PC-9 (cell line): ENCODE data around the gene RGL1. TPM values are rescaled to one million over a fixed set of nuclear protein-coding genes. Genes with fewer than 3 reads are reported as not detected.

Source experiments
- BruUV-seq: library from RNA; stranded (reverse); fragments of 400-500 nt; replicated peaks from 2 replicates; lab custom pipeline; 2021; lab: Mats Ljungman, UMichigan
- CTCF ChIA-PET: fragments of 300-600 bp; sonication (Branson Sonifier 250); formaldehyde crosslinking; loops from one replicate; lab custom pipeline; 2022; ENCODE audit warnings: antibody characterized with exemption; lab: Charles Lee
- POLR2A ChIA-PET: fragments of 300-600 bp; sonication (Branson Sonifier 250); formaldehyde crosslinking; loops from one replicate; lab custom pipeline; 2022; ENCODE audit warnings: antibody characterized with exemption; ENCODE audit not compliant: unreplicated experiment; lab: Charles Lee
- DNase-seq, 2 experiments: peaks; one replicate each; pipeline versions ENCODE4 v3.0.0 to v3.0.0-alpha.2; 2015 to 2022; ENCODE audit warnings: mixed read lengths in 1 of 2
- H2AFZ ChIP-seq: fragments of 200-600 bp; sonication (generic); 2 replicates; pipeline ENCODE4 v1.8.1; 2017; ENCODE audit warnings: antibody characterized with exemption
- H3F3A ChIP-seq: fragments of 200-600 bp; sonication (generic); 2 replicates; pipeline ENCODE4 v1.8.1; 2017; ENCODE audit warnings: antibody characterized with exemption, mild to moderate bottlenecking, low read depth; ENCODE audit not compliant: insufficient read depth
- H3K27ac ChIP-seq: fragments of 200-600 bp; sonication (generic); 2 replicates; pipeline ENCODE4 v1.6.1; 2016; ENCODE audit warnings: mixed run types
- H3K27me3 ChIP-seq: fragments of 200-600 bp; sonication (generic); 2 replicates; pipeline ENCODE4 v1.6.1; 2016; ENCODE audit warnings: low read depth, mixed run types; ENCODE audit not compliant: insufficient read depth
- H3K36me3 ChIP-seq: fragments of 200-600 bp; sonication (generic); 2 replicates; pipeline ENCODE4 v1.6.1; 2016; ENCODE audit warnings: low read depth, mixed run types
- H3K4me1 ChIP-seq: fragments of 200-600 bp; sonication (generic); replicated peaks from 2 replicates; pipeline ENCODE4 v1.6.1; 2016; ENCODE audit warnings: mixed run types; ENCODE audit not compliant: insufficient read depth
- H3K4me2 ChIP-seq: fragments of 200-600 bp; sonication (generic); 2 replicates; pipeline ENCODE4 v1.6.1; 2017; ENCODE audit warnings: mixed run types
- H3K4me3 ChIP-seq: fragments of 200-600 bp; sonication (generic); 2 replicates; pipeline ENCODE4 v1.6.1; 2016; ENCODE audit warnings: mixed run types
- H3K79me2 ChIP-seq: fragments of 200-600 bp; sonication (generic); 2 replicates; pipeline ENCODE4 v1.6.1; 2017; ENCODE audit warnings: low read depth, mixed run types
- H3K9me2 ChIP-seq: fragments of 200-600 bp; sonication (generic); 2 replicates; pipeline ENCODE4 v1.8.1; 2017; ENCODE audit warnings: mild to moderate bottlenecking; ENCODE audit not compliant: insufficient read depth
- H3K9me3 ChIP-seq: fragments of 200-600 bp; sonication (generic); 2 replicates; pipeline ENCODE4 v1.8.1; 2016; ENCODE audit warnings: low read depth; ENCODE audit not compliant: insufficient read depth
- H4K20me1 ChIP-seq: fragments of 200-600 bp; sonication (generic); 2 replicates; pipeline ENCODE4 v1.8.1; 2017; ENCODE audit not compliant: insufficient read depth
- CTCF ChIP-seq: fragments of 200-600 bp; sonication (generic); conservative IDR thresholded peaks from 2 replicates; pipeline ENCODE4 v1.6.1; 2017; ENCODE audit warnings: mixed run types, antibody characterized with exemption, mild to moderate bottlenecking, moderate library complexity
- EZH2 ChIP-seq: fragments of 200-600 bp; sonication (generic); IDR thresholded peaks from 2 replicates; pipeline ENCODE4 v1.8.0; 2017; ENCODE audit warnings: antibody characterized with exemption, low read depth
- intact Hi-C: fragments of 100-400 bp; cut with micrococcal nuclease; formaldehyde crosslinking; loops from one replicate; pipeline ENCODE4 v1.10.0; 2022; ENCODE audit not compliant: unreplicated experiment
- total RNA-seq: library from RNA; stranded (reverse); gene quantifications from 2 replicates; pipeline ENCODE4 v1.2.3, GENCODE V29; 2021

RGL1 gene
- total RNA-seq, 1 experiment from 2014 or later, result 2.6 TPM

GRCh38 chr1:183894290-183894565, 89.3 kb downstream of the RGL1 start:
- DNase-seq, result no peak
- Histone ChIP-seq H3K9me2 (no peaks in the 10 kb centered on the region), H3K4me1 (peaks cover 45% of the 10 kb centered on the region), H4K20me1 (no peaks in the 10 kb centered on the region), H3K27me3 (no peaks in the 10 kb centered on the region), H3K27ac (no peak overlapping the region), H3K9me3 (no peaks in the 10 kb centered on the region; the same call in 1 of the 2 replicates), H2AFZ (no peak overlapping the region), H3K79me2 (no peaks in the 10 kb centered on the region), H3K36me3 (peaks cover 4% of the 10 kb centered on the region; the same call in 1 of the 2 replicates), H3K4me3 (no peak overlapping the region), H3F3A (peaks cover 19% of the 10 kb centered on the region; the same call in 1 of the 2 replicates), H3K4me2 (no peak overlapping the region)
- CTCF ChIA-PET, result no interaction called here
- no peak for TF ChIP-seq EZH2
- TF ChIP-seq CTCF, result no peak
- BruUV-seq, result no TSS peak
- POLR2A ChIA-PET, result no interaction called here
- intact Hi-C loops, result no loop called here

- Histone ChIP-seq H3K9me3 (no peaks in the 10 kb centered on the region; the same call in 1 of the 2 replicates), H2AFZ (no peak overlapping the region), H3K79me2 (no peaks in the 10 kb centered on the region), H3K4me2 (no peak overlapping the region), H4K20me1 (no peaks in the 10 kb centered on the region), H3K27ac (no peak overlapping the region), H3F3A (peaks cover 18% of the 10 kb centered on the region; the same call in 1 of the 2 replicates), H3K9me2 (no peaks in the 10 kb centered on the region), H3K4me3 (no peak overlapping the region), H3K27me3 (no peaks in the 10 kb centered on the region), H3K4me1 (peaks cover 30% of the 10 kb centered on the region), H3K36me3 (no peaks in the 10 kb centered on the region; the same call in 1 of the 2 replicates)
- TF ChIP-seq EZH2 (no peak), CTCF (no peak)
- POLR2A ChIA-PET, result no interaction called here
- BruUV-seq, result no TSS peak
- intact Hi-C loops, result no loop called here
- CTCF ChIA-PET, result no interaction called here
- no peak for DNase-seq
These were observed 91.6 kb downstream of the RGL1 start for GRCh38 chr1:183896466-183897048.

DNA sequence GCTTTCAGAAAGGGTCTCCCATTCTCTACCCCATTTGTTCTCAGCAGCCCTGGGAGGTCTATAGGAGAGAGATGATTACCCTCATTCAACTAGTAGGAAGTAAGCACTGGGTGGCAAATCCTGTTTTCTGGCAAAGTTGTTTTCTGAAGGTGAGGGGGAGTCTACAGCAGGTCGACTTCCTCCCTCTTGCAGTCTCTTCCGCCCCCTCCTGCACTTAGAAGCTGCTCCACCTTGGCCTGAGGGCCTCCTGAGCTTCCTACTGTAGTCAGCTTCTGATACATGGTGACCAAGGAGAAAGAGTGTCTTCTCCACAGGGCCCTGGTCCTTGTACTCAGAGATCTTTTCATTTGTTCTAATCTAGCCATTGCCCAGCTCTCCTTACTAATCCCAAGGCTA, 93.1 kb downstream of the RGL1 start:
- Histone ChIP-seq H3K27ac (no peak overlapping the region), H3K36me3 (no peaks in the 10 kb centered on the region; the same call in 1 of the 2 replicates), H3K79me2 (no peaks in the 10 kb centered on the region), H3K4me2 (no peak overlapping the region), H3K9me3 (no peaks in the 10 kb centered on the region; the same call in 1 of the 2 replicates), H3K4me3 (no peak overlapping the region), H3K27me3 (no peaks in the 10 kb centered on the region), H3K9me2 (no peaks in the 10 kb centered on the region), H2AFZ (no peak overlapping the region), H4K20me1 (no peaks in the 10 kb centered on the region), H3F3A (peaks cover 5% of the 10 kb centered on the region; the same call in 1 of the 2 replicates), H3K4me1 (peaks cover 15% of the 10 kb centered on the region)
- ChIA-PET CTCF (no interaction called here), POLR2A (no interaction called here)
- DNase-seq, result no peak
- no peak for TF ChIP-seq CTCF
- no peak for TF ChIP-seq EZH2
- intact Hi-C loops, result no loop called here
- no TSS peak for BruUV-seq
